ENCODE results near the gene CDS1. TPM values are rescaled to one million over a fixed set of nuclear protein-coding genes. Genes with fewer than 3 reads are reported as not detected.

Gene CDS1
- total RNA-seq, 2 donors from 2014 or later: 5.8 to 8.9 TPM

- no peak overlapping the region for H3K9ac ChIP-seq (ENCODE audit: extremely low read depth, low read length, poor library complexity, severe bottlenecking)
- H3K4me1 ChIP-seq (ENCODE audit: control insufficient read depth, insufficient read depth, low read length): no peaks in the 10 kb centered on the region
Measured at GRCh38 chr4:84697615-84698201, 114.8 kb downstream of the CDS1 start.

GRCh38 chr4:84699001-84699671 is 116.2 kb downstream of the CDS1 start:
- Histone ChIP-seq H3K9ac (ENCODE audit: extremely low read depth, low read length, poor library complexity, severe bottlenecking) (no peak overlapping the region), H3K9me3 (ENCODE audit: control insufficient read depth, low read length) (no peaks in the 10 kb centered on the region), H3K27ac (ENCODE audit: low read depth, low read length) (no peak overlapping the region), H3K4me1 (ENCODE audit: control insufficient read depth, insufficient read depth, low read length) (no peaks in the 10 kb centered on the region), H3K36me3 (ENCODE audit: control insufficient read depth, insufficient read depth, low read length) (peaks cover 90% of the 10 kb centered on the region), H3K4me3 (ENCODE audit: low read length) (no peak overlapping the region), H3K27me3 (ENCODE audit: control insufficient read depth, insufficient read depth, low read length, poor library complexity, severe bottlenecking) (no peaks in the 10 kb centered on the region)
- no peak overlapping the region for H3K4me3 Mint-ChIP-seq
- no peak for DNase-seq
- no peak for TF ChIP-seq CTCF (conservative IDR thresholded peaks at IDR 0.05)
- no peaks in the 10 kb centered on the region for H3K4me1 Mint-ChIP-seq
- WGBS, 2 experiments (ENCODE audit: insufficient coverage in 1 of 2, insufficient read length in 1 of 2): 95 to 100% methylated on average over 1 to 6 of the region's 6 CpGs
- H3K36me3 Mint-ChIP-seq (ENCODE audit: low read depth): peaks cover 85% of the 10 kb centered on the region
- H3K9me3 Mint-ChIP-seq: no peaks in the 10 kb centered on the region
- no peaks in the 10 kb centered on the region for H3K27me3 Mint-ChIP-seq (ENCODE audit: insufficient read depth)
- peak overlapping the region; percentile 8 for H3K27ac Mint-ChIP-seq

More at GRCh38 chr4:84697615-84698201, 114.8 kb downstream of the CDS1 start:
- no peak for DNase-seq
- no peak overlapping the region for H3K27ac Mint-ChIP-seq
- Histone ChIP-seq H3K9me3 (ENCODE audit: control insufficient read depth, low read length) (no peaks in the 10 kb centered on the region), H3K36me3 (ENCODE audit: control insufficient read depth, insufficient read depth, low read length) (peaks cover 89% of the 10 kb centered on the region), H3K27ac (ENCODE audit: low read depth, low read length) (no peak overlapping the region), H3K4me3 (ENCODE audit: low read length) (no peak overlapping the region), H3K27me3 (ENCODE audit: control insufficient read depth, insufficient read depth, low read length, poor library complexity, severe bottlenecking) (no peaks in the 10 kb centered on the region)
- no peaks in the 10 kb centered on the region for H3K9me3 Mint-ChIP-seq
- no peaks in the 10 kb centered on the region for H3K4me1 Mint-ChIP-seq
- TF ChIP-seq CTCF (conservative IDR thresholded peaks at IDR 0.05): no peak
- peaks cover 83% of the 10 kb centered on the region for H3K36me3 Mint-ChIP-seq (ENCODE audit: low read depth)
- H3K27me3 Mint-ChIP-seq (ENCODE audit: insufficient read depth): no peaks in the 10 kb centered on the region
- 83% methylated on average over 3 of the region's 4 CpGs; no CpG with 5 or more reads in 1 of the 2 experiments for WGBS, 2 experiments (ENCODE audit: insufficient coverage in 1 of 2, insufficient read length in 1 of 2)
- no peak overlapping the region for H3K4me3 Mint-ChIP-seq

Other genes with a start within 250 kb of the CDS1 start
- gene NKX6-1, start 83.8 kb upstream of the CDS1 start, total RNA-seq: not detected